Naive thymus-derived CD4-positive, alpha-beta T cell (primary cell): ENCODE measurements around the gene NAPEPLD. TPM values are rescaled to one million over a fixed set of nuclear protein-coding genes. Genes with fewer than 3 reads are reported as not detected.
"Not testable (repeated sequence)": the region's sequence is repeated elsewhere in the genome, so short reads cannot be mapped to it uniquely, and the experiment has no call there.

Source experiments
- ATAC-seq: fragments of 150-1000 bp; cut with Tn5 transposase; 2 replicates; pipeline ENCODE4 v1.10.0; 2021; ENCODE audit warnings: mild to moderate bottlenecking, moderate library complexity
- CTCF ChIA-PET: fragments of 350-600 bp; sonication (Branson Sonifier 250); formaldehyde crosslinking; loops from one replicate; lab custom pipeline; 2021; ENCODE audit warnings: antibody characterized with exemption; lab: Charles Lee
- POLR2A ChIA-PET: fragments of 350-600 bp; sonication (Branson Sonifier 250); formaldehyde crosslinking; loops from one replicate; lab custom pipeline; 2021; ENCODE audit warnings: antibody characterized with exemption, inconsistent platforms; lab: Charles Lee
- DNase-seq, 9 donors: peaks; one replicate each; pipeline versions ENCODE4 v3.0.0 to v3.0.0-alpha.2; 2020 to 2022; ENCODE audit warnings: mixed read lengths in 1 of 9
- H3K27ac ChIP-seq: one replicate; pipeline ENCODE4 v1.7.0; 2013; ENCODE audit warnings: mild to moderate bottlenecking, low read depth, low read length, moderate library complexity
- H3K27me3 ChIP-seq, 2 donors: one replicate each; pipeline ENCODE4 v1.7.0; 2013; ENCODE audit warnings: low read length in 2 of 2, mild to moderate bottlenecking in 2 of 2, moderate library complexity in 2 of 2; ENCODE audit not compliant: control insufficient read depth in 2 of 2, insufficient read depth in 2 of 2
- H3K36me3 ChIP-seq, 3 experiments: 1 replicate in 2 of 3; 2 replicates in 1 of 3; pipeline ENCODE4 v1.7.0; 2013; ENCODE audit warnings: low read length in 3 of 3, mild to moderate bottlenecking in 3 of 3, moderate library complexity in 1 of 3; ENCODE audit not compliant: insufficient read depth in 3 of 3, control insufficient read depth in 2 of 3
- H3K4me1 ChIP-seq, 2 donors: one replicate each; pipeline ENCODE4 v1.7.0; 2013; ENCODE audit warnings: low read length in 2 of 2, mild to moderate bottlenecking in 2 of 2, moderate library complexity in 1 of 2; ENCODE audit not compliant: control insufficient read depth in 2 of 2, insufficient read depth in 2 of 2
- H3K4me3 ChIP-seq: 2 replicates; pipeline ENCODE4 v1.7.0; 2013; ENCODE audit warnings: mild to moderate bottlenecking, low read length
- H3K9me3 ChIP-seq, 3 experiments: 1 replicate in 2 of 3; 2 replicates in 1 of 3; pipeline ENCODE4 v1.7.0; 2013; ENCODE audit warnings: low read length in 3 of 3; ENCODE audit not compliant: control insufficient read depth in 2 of 3
- H3K27ac Mint-ChIP-seq, 9 donors: one replicate each; pipeline ENCODE4 v1.8.0; 2020 to 2022; ENCODE audit warnings: mixed read lengths in 9 of 9, mild to moderate bottlenecking in 8 of 9, moderate library complexity in 5 of 9, inconsistent platforms in 2 of 9
- H3K27me3 Mint-ChIP-seq, 5 donors: one replicate each; pipeline ENCODE4 v1.8.0; 2021 to 2022; ENCODE audit warnings: mixed read lengths in 5 of 5, mild to moderate bottlenecking in 1 of 5
- H3K36me3 Mint-ChIP-seq, 5 donors: one replicate each; pipeline ENCODE4 v1.8.0; 2020 to 2022; ENCODE audit warnings: mixed read lengths in 5 of 5, mild to moderate bottlenecking in 3 of 5, inconsistent platforms in 1 of 5
- H3K4me1 Mint-ChIP-seq, 7 donors: one replicate each; pipeline ENCODE4 v1.8.0; 2020 to 2022; ENCODE audit warnings: mixed read lengths in 7 of 7, mild to moderate bottlenecking in 3 of 7, inconsistent platforms in 1 of 7
- H3K4me3 Mint-ChIP-seq, 10 donors: one replicate each; pipeline ENCODE4 v1.8.0; 2020 to 2022; ENCODE audit warnings: mild to moderate bottlenecking in 10 of 10, mixed read lengths in 10 of 10, moderate library complexity in 6 of 10, inconsistent platforms in 2 of 10
- H3K9me3 Mint-ChIP-seq, 11 donors: one replicate each; pipeline ENCODE4 v1.8.0; 2020 to 2022; ENCODE audit warnings: mixed read lengths in 11 of 11, mild to moderate bottlenecking in 4 of 11, inconsistent platforms in 1 of 11, moderate library complexity in 1 of 11
- intact Hi-C, 2 donors: fragments of 100-400 bp; cut with micrococcal nuclease; formaldehyde crosslinking; loops; one replicate each; pipeline ENCODE4 v1.15.1; 2023
- polyA plus RNA-seq, 2 donors: library from polyadenylated mRNA; unstranded; fragments of 300-500 nt; fragmentation: Illumina TruSeq; gene quantifications; one replicate each; pipeline ENCODE4 v1.2.3, GENCODE V29; 2021
- total RNA-seq, 6 experiments: library from RNA in 5 of 6; stranded (reverse) in 5 of 6; gene quantifications; 1 replicate in 5 of 6; 2 replicates in 1 of 6; pipeline ENCODE4 v1.2.3 and lab custom pipeline; 2021 to 2026

Gene NAPEPLD
- total and polyA plus RNA-seq, 7 experiments from 2014 or later, result 2.9 to 19.7 (median 9.9) TPM

GRCh38 chr7:103163087-103163825 is 14.4 kb upstream of the NAPEPLD start:
- H3K4me1 Mint-ChIP-seq, H3K4me3 ChIP-seq, H3K9me3 Mint-ChIP-seq, H3K27ac ChIP-seq, intact Hi-C loops, H3K27ac Mint-ChIP-seq, H3K36me3 ChIP-seq, DNase-seq, H3K9me3 ChIP-seq, H3K36me3 Mint-ChIP-seq, H3K4me3 Mint-ChIP-seq, H3K27me3 ChIP-seq, POLR2A ChIA-PET, ATAC-seq, H3K4me1 ChIP-seq: not testable (repeated sequence)
- CTCF ChIA-PET, result interaction anchor here (0.6 kb wide), 1 partner anchor 283 kb away, joined by 3 read pairs; no protein-coding TSS in a partner anchor
- peaks cover 0 to 13% (median 6%) of the 10 kb centered on the region in 5 donors for H3K27me3 Mint-ChIP-seq

- H3K27me3 Mint-ChIP-seq, result peaks cover 0 to 15% (median 8%) of the 10 kb centered on the region in 5 donors
- H3K36me3 Mint-ChIP-seq, H3K27ac ChIP-seq, H3K9me3 Mint-ChIP-seq, H3K36me3 ChIP-seq, H3K4me1 Mint-ChIP-seq, POLR2A ChIA-PET, H3K4me1 ChIP-seq, H3K9me3 ChIP-seq, DNase-seq, H3K27ac Mint-ChIP-seq, H3K4me3 Mint-ChIP-seq, ATAC-seq, intact Hi-C loops, H3K4me3 ChIP-seq, H3K27me3 ChIP-seq: not testable (repeated sequence)
- CTCF ChIA-PET, result interaction anchor here (0.6 kb wide), 1 partner anchor 13 kb away, joined by 3 read pairs; the partner anchor contains the start of gene NAPEPLD
Observed at GRCh38 chr7:103162641-103163040, 13.7 kb upstream of the NAPEPLD start.

GRCh38 chr7:103161998-103162616 is 13.2 kb upstream of the NAPEPLD start:
- DNase-seq, H3K4me1 Mint-ChIP-seq, ATAC-seq, H3K9me3 ChIP-seq, H3K4me3 Mint-ChIP-seq, H3K4me3 ChIP-seq, H3K36me3 ChIP-seq, POLR2A ChIA-PET, H3K36me3 Mint-ChIP-seq, H3K27me3 ChIP-seq, H3K27ac Mint-ChIP-seq, H3K4me1 ChIP-seq, H3K27ac ChIP-seq, intact Hi-C loops, H3K9me3 Mint-ChIP-seq: not testable (repeated sequence)
- peaks cover 0 to 14% (median 8%) of the 10 kb centered on the region in 5 donors for H3K27me3 Mint-ChIP-seq
- CTCF ChIA-PET, result interaction anchor here (0.6 kb wide), 1 partner anchor 13 kb away, joined by 3 read pairs; the partner anchor contains the start of gene NAPEPLD

GRCh38 chr7:103159072-103159471 is 10.2 kb upstream of the NAPEPLD start:
- H3K4me3 Mint-ChIP-seq, DNase-seq, H3K27ac ChIP-seq, H3K9me3 Mint-ChIP-seq, H3K9me3 ChIP-seq, H3K27me3 Mint-ChIP-seq, CTCF ChIA-PET, H3K4me3 ChIP-seq, H3K27me3 ChIP-seq, H3K27ac Mint-ChIP-seq, H3K4me1 ChIP-seq, H3K36me3 ChIP-seq, POLR2A ChIA-PET, H3K36me3 Mint-ChIP-seq, intact Hi-C loops, ATAC-seq: not testable (repeated sequence)
- peaks cover 5 to 17% (median 7%) of the 10 kb centered on the region in 7 donors for H3K4me1 Mint-ChIP-seq

- H3K4me3 ChIP-seq, result peak overlapping the region; percentile 27
- POLR2A ChIA-PET, DNase-seq, H3K9me3 ChIP-seq, H3K9me3 Mint-ChIP-seq, H3K36me3 ChIP-seq, H3K36me3 Mint-ChIP-seq, H3K27me3 Mint-ChIP-seq, intact Hi-C loops, H3K27ac ChIP-seq, CTCF ChIA-PET, H3K4me1 ChIP-seq, ATAC-seq, H3K27me3 ChIP-seq: not testable (repeated sequence)
- Mint-ChIP-seq H3K4me1 (peaks cover 5 to 17% (median 7%) of the 10 kb centered on the region in 7 donors), H3K4me3 (peak overlapping the region; percentile 37 to 65 (median 58)), H3K27ac (peak overlapping the region in 4 of 9 donors; percentile 22 to 72 (median 52))
Observed at GRCh38 chr7:103155331-103156024, 6.6 kb upstream of the NAPEPLD start.

- Mint-ChIP-seq H3K27ac (no peak overlapping the region), H3K4me3 (peak overlapping the region in 1 of 10 donors; percentile 65), H3K36me3 (peaks cover 0 to 11% (median 0%) of the 10 kb centered on the region in 5 donors), H3K27me3 (peaks cover 0 to 5% (median 3%) of the 10 kb centered on the region in 5 donors), H3K9me3 (peaks cover 0 to 4% (median 0%) of the 10 kb centered on the region in 11 donors), H3K4me1 (peaks cover 7 to 25% (median 16%) of the 10 kb centered on the region in 7 donors)
- ATAC-seq, result no peak
- no peak overlapping the region for H3K27ac ChIP-seq
- intact Hi-C loops, result no loop called here
- no peak for DNase-seq
- H3K36me3 ChIP-seq, result peaks cover 0 to under 1% (median 0%) of the 10 kb centered on the region in 3 experiments
- ChIA-PET POLR2A (no interaction called here), CTCF (no interaction called here)
- H3K27me3 ChIP-seq, result no peaks in the 10 kb centered on the region
- H3K9me3 ChIP-seq, result no peaks in the 10 kb centered on the region
- H3K4me1 ChIP-seq, result peaks cover 0 to 11% of the 10 kb centered on the region in 2 donors
- no peak overlapping the region for H3K4me3 ChIP-seq
Observed at GRCh38 chr7:103154042-103154441, 5.1 kb upstream of the NAPEPLD start.
